ENCODE data around the gene DHX58.

DHX58 gene

GRCh38 chr17:42051645-42052044 lies 60.9 kb downstream of the DHX58 start:
- FAIRE-seq: no peak
